HG02870 (cell line): ENCODE data around the gene FMN2.

ENCODE experiments used
- ATAC-seq: cut with Tn5 transposase; IDR thresholded peaks from one replicate; pipeline ENCODE4 v1.9.1; 2021; ENCODE audit warnings: mild to moderate bottlenecking, moderate library complexity; ENCODE audit not compliant: unreplicated experiment

The FMN2 gene

DNA sequence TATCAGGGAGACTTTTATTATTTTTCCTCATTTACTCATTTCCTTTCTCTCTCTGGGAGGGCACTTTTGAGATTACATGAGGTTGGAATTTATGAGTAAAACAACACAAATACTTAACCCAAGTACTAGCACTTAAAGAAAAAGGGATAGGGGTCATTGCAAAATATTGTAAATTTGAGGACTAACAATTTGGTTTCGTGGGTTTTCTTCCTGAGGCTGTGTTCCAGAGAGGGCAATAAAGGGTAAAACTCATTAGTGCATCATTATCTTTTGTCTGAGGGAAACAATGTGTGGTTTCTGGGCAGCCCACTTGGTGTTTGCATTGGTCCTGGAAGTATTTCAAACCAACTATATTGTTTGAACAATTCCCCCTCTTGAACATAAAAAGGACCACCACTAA is 423.8 kb downstream of the FMN2 start:
- no peak for ATAC-seq

DNA sequence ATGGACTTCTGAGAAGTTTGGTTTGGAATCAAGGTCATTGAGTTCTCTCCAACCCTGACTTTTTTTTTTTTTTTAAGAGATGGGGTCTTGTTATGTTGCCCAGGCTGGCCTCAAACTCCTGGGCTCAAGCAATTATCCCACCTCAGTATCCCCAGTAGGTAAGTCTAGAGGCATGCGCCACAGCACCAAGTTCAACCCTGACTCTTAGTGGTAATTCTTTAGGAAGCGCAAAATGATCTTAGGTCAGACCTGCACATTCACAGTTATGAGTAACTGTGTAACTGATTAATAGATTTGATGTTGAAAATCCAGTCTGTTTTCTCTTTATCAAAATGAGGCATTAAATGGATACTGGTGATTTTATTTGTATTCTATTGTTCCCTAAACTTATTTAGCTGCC is 424.4 kb downstream of the FMN2 start:
- ATAC-seq = no peak

DNA sequence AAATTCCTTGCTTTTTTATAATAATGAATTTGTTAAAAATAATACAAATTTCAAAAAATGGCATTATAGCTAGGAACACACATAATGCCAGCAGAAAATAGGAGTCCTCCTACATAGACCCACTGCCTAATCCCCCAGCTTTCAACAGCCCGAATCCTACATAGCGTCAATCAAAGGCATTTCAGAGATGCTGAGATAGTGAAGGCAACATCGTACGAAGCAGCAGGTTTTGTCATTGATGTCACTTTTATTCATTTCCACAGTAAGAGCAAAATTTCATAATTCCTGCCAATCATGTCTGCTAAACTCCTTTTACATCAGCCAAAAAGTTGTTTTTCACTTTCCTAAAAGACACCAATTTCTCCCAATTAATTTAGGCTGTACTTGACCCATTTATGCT is 426.2 kb downstream of the FMN2 start:
- ATAC-seq = no peak

DNA sequence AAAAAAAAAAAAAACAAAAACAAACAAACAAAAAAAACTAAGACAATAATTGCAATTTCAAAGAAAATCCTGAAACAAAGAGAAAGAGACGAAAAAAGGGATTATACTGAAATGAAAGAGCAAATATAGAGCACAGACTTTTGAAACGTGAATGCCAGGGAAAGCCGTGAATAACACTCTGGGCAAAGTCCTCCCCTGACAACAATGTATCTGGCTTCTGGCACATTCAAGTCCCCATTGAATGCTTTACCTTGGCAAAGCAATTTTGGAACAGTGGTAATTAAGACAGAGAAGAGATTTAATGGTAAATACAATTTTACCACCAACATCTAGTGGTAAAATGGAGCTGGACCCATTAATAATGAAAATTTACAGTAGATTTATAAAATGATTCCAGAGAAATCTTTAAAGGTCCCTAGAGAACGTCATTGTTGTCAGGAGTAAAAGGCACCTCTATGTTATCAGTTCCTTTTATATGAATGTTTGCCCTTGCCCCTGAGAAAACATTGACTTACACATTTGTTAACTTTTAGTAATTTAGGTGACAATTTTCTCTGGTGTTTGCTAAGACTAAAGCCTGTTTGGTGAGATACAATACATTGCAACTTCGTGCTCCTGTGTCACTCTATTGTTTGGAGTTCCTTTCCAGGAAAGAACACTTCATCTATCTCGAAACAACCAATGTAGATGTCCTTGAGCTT is 430.6 kb downstream of the FMN2 start:
- ATAC-seq = no peak

DNA sequence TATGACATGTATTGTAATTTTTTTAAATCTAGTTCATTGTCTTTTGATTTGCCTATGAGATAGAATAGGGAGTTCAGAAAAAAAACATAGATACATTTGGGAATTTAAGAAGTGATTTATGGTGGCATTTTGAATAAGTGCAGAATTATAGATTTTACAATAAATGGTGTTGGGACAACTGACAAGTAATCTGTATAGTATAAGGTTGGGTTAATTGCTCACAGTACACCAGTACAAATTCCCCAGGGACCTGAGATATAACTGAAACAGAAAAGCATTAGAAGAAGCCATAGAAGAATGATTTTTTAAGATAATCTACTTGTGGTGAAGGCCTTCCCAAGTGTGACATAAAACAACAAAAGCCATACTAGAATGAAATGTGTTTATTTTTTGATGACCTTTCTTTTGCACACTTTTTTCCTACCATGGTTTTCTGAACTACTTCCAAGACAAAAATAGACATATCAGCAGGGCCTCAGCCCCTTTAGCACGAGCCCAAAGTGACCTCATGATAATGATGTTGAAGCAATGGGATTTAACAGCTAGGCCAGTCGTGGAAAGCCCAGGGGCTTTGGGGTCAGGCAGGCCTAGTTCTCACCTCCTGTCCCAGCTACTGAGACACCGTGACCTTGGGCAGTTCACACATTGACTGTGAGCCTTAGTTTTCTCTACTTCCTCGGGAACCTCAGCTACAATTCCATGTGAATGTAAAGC is 432.8 kb downstream of the FMN2 start:
- no peak for ATAC-seq
